K562 (cell line): ENCODE data around the gene DAG1. TPM values are rescaled to one million over a fixed set of nuclear protein-coding genes. Genes with fewer than 3 reads are reported as not detected.

Source experiments
- BRD4 ChIP-seq: fragments of 200-600 bp; sonication (generic); IDR thresholded peaks from 2 replicates; pipeline ENCODE4 v1.6.1; 2017; ENCODE audit warnings: inconsistent platforms
- E4F1 ChIP-seq: fragments of 250-450 bp; sonication (Bioruptor Pico); IDR thresholded peaks from 2 replicates; pipeline ENCODE4 v1.5.0; 2021; ENCODE audit warnings: mild to moderate bottlenecking, borderline replicate concordance
- ETV1 ChIP-seq: fragments of 450-650 bp; conservative IDR thresholded peaks from 2 replicates; pipeline ENCODE4 v1.6.1; 2016; ENCODE audit warnings: missing genetic modification characterization, control low read depth, low read depth, missing compliant biosample characterization
- FOS ChIP-seq: IDR thresholded peaks from 3 replicates; pipeline ENCODE4 v1.6.1; 2011; ENCODE audit not compliant: insufficient read length; ENCODE audit errors: extremely low read depth
- GTF3C2 ChIP-seq: IDR thresholded peaks from 3 replicates; pipeline ENCODE4 v1.6.1; 2011; ENCODE audit warnings: borderline replicate concordance, mild to moderate bottlenecking, moderate library complexity; ENCODE audit not compliant: insufficient read length; ENCODE audit errors: extremely low read depth
- HNRNPH1 ChIP-seq: fragments of 200-400 bp; formaldehyde crosslinking; optimal IDR thresholded peaks from 2 replicates; pipeline ENCODE3; 2017; ENCODE audit warnings: low read depth, mild to moderate bottlenecking, low read length, moderate library complexity
- KDM1A ChIP-seq, 2 experiments: fragments of 450-650 bp; IDR thresholded peaks; 2 replicates each; pipeline ENCODE4 v1.6.1; 2016; ENCODE audit warnings: mild to moderate bottlenecking in 2 of 2
- MCM3 ChIP-seq: fragments of 450-650 bp; IDR thresholded peaks from 2 replicates; pipeline ENCODE4 v1.6.1; 2016
- MCM7 ChIP-seq, 2 experiments: fragments of 450-650 bp; IDR thresholded peaks; 2 replicates each; pipeline ENCODE4 v1.6.1; 2016 to 2018
- NONO ChIP-seq, 2 experiments: fragments of 200-400 bp in 1 of 2; fragments of 450-650 bp in 1 of 2; formaldehyde crosslinking in 1 of 2; IDR thresholded peaks; 2 replicates each; pipeline ENCODE4 v1.6.1; 2017; ENCODE audit warnings: low read depth in 2 of 2, mild to moderate bottlenecking in 2 of 2, moderate library complexity in 2 of 2, low read length in 1 of 2
- PREB ChIP-seq: sonication (generic); formaldehyde crosslinking; IDR thresholded peaks from 2 replicates; pipeline ENCODE4 v1.8.1; 2023; ENCODE audit warnings: mild to moderate bottlenecking, missing genetic modification reagents
- PTBP1 ChIP-seq: fragments of 200-400 bp; formaldehyde crosslinking; IDR thresholded peaks from 2 replicates; pipeline ENCODE4 v1.6.1; 2017; ENCODE audit warnings: low read depth, low read length
- SP2 ChIP-seq: IDR thresholded peaks from 2 replicates; pipeline ENCODE4 v1.6.1; 2011; ENCODE audit warnings: mild to moderate bottlenecking, low read depth, low read length, moderate library complexity; ENCODE audit not compliant: poor library complexity, severe bottlenecking; ENCODE audit errors: extremely low read depth
- TBP ChIP-seq: optimal IDR thresholded peaks from 2 replicates; pipeline ENCODE3; 2011; ENCODE audit warnings: low read depth, low read length, improper control_type of control experiment
- ZEB2 ChIP-seq: fragments of 450-650 bp; IDR thresholded peaks from 2 replicates; pipeline ENCODE4 v1.6.1; 2016
- ZNF121 ChIP-seq: sonication (generic); formaldehyde crosslinking; conservative IDR thresholded peaks from 2 replicates; pipeline ENCODE4 v1.8.0; 2022; ENCODE audit warnings: missing genetic modification reagents
- ZNF23 ChIP-seq: fragments of 250-450 bp; sonication (Bioruptor Pico); IDR thresholded peaks from 2 replicates; pipeline ENCODE4 v1.4.0; 2020; ENCODE audit warnings: mild to moderate bottlenecking
- ZNF232 ChIP-seq: sonication (generic); formaldehyde crosslinking; IDR thresholded peaks from 2 replicates; pipeline ENCODE4 v1.8.0; 2022; ENCODE audit warnings: mild to moderate bottlenecking, missing genetic modification reagents
- ZNF239 ChIP-seq: fragments of 250-450 bp; sonication (Bioruptor Pico); IDR thresholded peaks from 2 replicates; pipeline ENCODE4 v1.4.0; 2020; ENCODE audit warnings: mild to moderate bottlenecking
- ZNF395 ChIP-seq: fragments of 200-800 bp; sonication (Bioruptor generic); IDR thresholded peaks from 2 replicates; pipeline ENCODE4 v1.6.1; 2017; ENCODE audit warnings: missing genetic modification characterization, missing compliant biosample characterization
- ZNF436 ChIP-seq: fragments of 250-450, 450-650 bp; sonication (Bioruptor Pico); formaldehyde crosslinking; IDR thresholded peaks from 2 replicates; pipeline ENCODE4 v1.7.0; 2020; ENCODE audit warnings: mild to moderate bottlenecking
- ZNF444 ChIP-seq: fragments of 250-450 bp; sonication (Bioruptor Pico); IDR thresholded peaks from 2 replicates; pipeline ENCODE4 v1.4.0; 2020; ENCODE audit warnings: mild to moderate bottlenecking, moderate library complexity
- polyA plus RNA-seq, 8 experiments: library from polyadenylated mRNA; depleted of rRNA in 4 of 8; stranded (reverse) in 5 of 8; unstranded in 3 of 8; fragments of >200 nt; fragmentation: Nextera tagmentation in 2 of 8; fragmentation: Illumina TruSeq in 1 of 8; extraction: Ambion mirVana in 2 of 8; extraction: Trizol in 1 of 8; gene quantifications; 2 replicates each; pipeline versions ENCODE4 v1.2.1 to v1.2.3, GENCODE V29; 2011 to 2014; ENCODE audit warnings: inconsistent platforms in 1 of 8, missing spikeins in 1 of 8
- total RNA-seq, 7 experiments: library from RNA; depleted of rRNA in 6 of 7; stranded (reverse); fragments of >200 nt in 6 of 7; fragmentation: Illumina TruSeq in 2 of 7; extraction: Trizol in 2 of 7; gene quantifications; 2 replicates each; pipeline versions ENCODE4 v1.2.1 to v1.2.3, GENCODE V29; 2011 to 2021; ENCODE audit warnings: low replicate concordance in 1 of 7

The DAG1 gene
- total and polyA plus RNA-seq, 9 of the 15 experiments (the other 6 are each of a cell fraction or from before 2014, with no cell fraction given) = 0.29 to 19.6 (median 8.2) TPM

- no peak for TF ChIP-seq MCM7 (IDR thresholded peaks at IDR 0.05)
- TF ChIP-seq NONO (IDR thresholded peaks at IDR 0.05; ENCODE audit: low read depth in 2 of 2, low read length in 1 of 2) = peak in 1 of 2 experiments; percentile 60; a peak in 1 of 4 replicates
- no peak for TF ChIP-seq GTF3C2
- no peak for TF ChIP-seq BRD4
- TF ChIP-seq MCM3 = no peak
- TF ChIP-seq ETV1 (tag) = no peak
- TF ChIP-seq SP2 = no peak
- TF ChIP-seq ZNF23 (CRISPR knock-in tag) = no peak
- TF ChIP-seq HNRNPH1 = no peak
- TF ChIP-seq ZNF395 (CRISPR knock-in tag) = no peak
- TF ChIP-seq ZNF232 (CRISPR knock-in tag) = no peak
- TF ChIP-seq TBP = peak; percentile 17
- TF ChIP-seq FOS = no peak
- no peak for TF ChIP-seq ZNF436 (CRISPR knock-in tag)
- no peak for TF ChIP-seq ZNF239 (CRISPR knock-in tag)
- no peak for TF ChIP-seq ZNF444 (CRISPR knock-in tag)
- no peak for TF ChIP-seq E4F1 (CRISPR knock-in tag)
- no peak for TF ChIP-seq KDM1A (IDR thresholded peaks at IDR 0.05)
- no peak for TF ChIP-seq PREB
- TF ChIP-seq PTBP1 = no peak
- TF ChIP-seq ZEB2 = no peak
- TF ChIP-seq ZNF121 (CRISPR knock-in tag) = peak; percentile 56; the same call in 1 of the 2 replicates
These were observed at the start of gene DAG1 (continued) for GRCh38 chr3:49469936-49470713.
